LoVo (cell line): ENCODE data around the gene NEMF.
"Not testable (repeated sequence)": the region's sequence is repeated elsewhere in the genome, so short reads cannot be mapped to it uniquely, and the experiment has no call there.

Source experiments
- DNase-seq: peaks from one replicate; pipeline ENCODE4 v3.0.0-alpha.2; 2016; ENCODE audit warnings: low spot score

The NEMF gene

GRCh38 chr14:49745191-49745590 is 107.4 kb downstream of the NEMF start:
- no peak for DNase-seq

GRCh38 chr14:49735669-49736068 is 116.9 kb downstream of the NEMF start:
- DNase-seq: not testable (repeated sequence)

GRCh38 chr14:49733836-49734235 is 118.8 kb downstream of the NEMF start:
- no peak for DNase-seq

GRCh38 chr14:49732896-49733295 is 119.7 kb downstream of the NEMF start:
- no peak for DNase-seq
